ENCODE results near the gene ZNF12.
"Not testable (repeated sequence)": the region's sequence is repeated elsewhere in the genome, so short reads cannot be mapped to it uniquely, and the experiment has no call there.

- not testable (repeated sequence) for TF ChIP-seq POLR2A, CTCF (IDR thresholded peaks at IDR 0.05)
Observed at GRCh38 chr7:6749335-6749734, 42.6 kb upstream of the ZNF12 start.

Data from stomach (tissue), 4 donors.